ENCODE measurements around the gene MAD2L2.

MAD2L2 gene

DNA sequence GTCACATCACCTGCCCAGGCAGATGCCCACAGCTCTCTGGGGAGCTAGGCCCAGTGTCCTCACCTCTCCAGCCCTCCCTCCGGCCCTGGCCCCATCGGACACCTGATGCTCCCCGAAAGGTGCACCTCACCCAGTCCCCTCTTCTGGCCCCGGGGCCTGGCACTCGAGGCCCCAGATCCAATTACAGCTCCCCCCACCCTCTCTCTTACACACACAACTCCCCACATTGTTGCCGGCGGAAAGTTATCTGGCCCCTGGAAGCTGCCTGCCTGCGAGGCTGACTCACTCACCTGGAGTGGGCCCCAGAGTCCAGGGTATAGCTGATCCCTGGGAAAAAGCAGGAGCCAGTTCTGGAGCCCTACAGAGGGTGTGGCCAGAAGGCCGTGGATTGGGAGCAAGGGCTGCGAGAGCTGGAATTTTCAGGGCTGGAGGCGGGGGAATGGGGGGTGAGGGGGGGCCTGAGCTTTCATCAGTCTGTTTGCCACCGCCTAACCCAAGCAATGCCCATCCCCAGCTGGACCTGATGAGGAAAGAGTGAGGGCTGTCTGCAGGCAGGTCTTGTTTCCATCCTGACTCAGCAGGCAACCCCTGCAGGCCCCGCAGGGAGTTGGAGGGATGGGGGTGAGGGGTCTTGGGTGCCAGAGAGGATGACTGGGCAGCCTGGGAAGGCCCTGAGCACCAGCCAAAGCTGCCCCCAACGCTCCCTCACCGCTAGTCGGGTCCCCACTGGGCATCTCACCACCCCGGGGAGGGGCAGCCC, 27.7 kb downstream of the MAD2L2 start:
- no peak for DNase-seq (ENCODE audit: low read depth)

DNA sequence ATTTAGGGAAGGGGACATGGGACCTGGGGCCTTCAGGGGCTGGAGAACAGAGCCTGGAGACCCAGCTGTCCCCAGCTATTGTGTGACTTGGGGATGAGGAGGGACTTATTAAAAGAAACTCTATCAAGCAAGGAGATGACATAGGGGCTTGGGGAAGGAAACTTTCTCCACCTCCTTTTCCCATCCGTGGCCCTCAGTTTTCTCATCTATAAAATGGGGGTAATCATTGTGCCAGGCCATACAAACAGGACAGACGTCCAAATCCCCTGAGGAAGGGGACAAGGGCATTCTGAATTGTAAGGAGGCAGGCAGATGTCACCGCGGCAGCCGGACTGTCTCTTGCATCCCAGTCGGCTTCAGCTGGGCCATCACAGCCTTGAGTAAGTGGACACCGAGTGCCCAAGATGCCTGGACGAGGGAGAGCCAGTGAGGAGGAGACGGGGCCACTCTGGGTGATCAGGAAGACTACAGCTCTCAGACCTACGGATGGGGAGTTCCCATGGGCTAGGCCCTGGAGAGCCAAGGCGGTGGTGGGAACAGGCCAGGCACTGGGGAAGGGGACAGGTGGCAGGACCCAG, 28.7 kb downstream of the MAD2L2 start:
- no peak for DNase-seq (ENCODE audit: low read depth)

DNA sequence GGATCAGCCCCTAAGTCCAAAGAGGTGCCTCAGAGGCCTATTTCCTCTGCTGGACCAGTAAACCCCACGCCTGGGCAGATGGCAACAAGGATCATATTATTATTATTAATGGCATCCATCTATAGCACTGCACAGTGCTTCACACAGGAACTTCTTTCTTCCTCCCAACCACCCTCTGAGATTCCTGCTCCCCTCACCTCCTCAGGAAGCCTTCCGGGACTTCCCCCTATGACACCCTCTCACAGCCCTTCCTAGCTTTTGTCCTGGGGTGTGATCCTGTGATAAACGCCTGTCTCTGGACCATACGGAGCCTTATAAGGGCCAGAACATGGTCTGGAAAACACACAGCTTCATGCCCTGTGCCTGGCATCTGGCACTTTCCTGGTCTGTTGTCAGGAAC, 29.9 kb downstream of the MAD2L2 start:
- no peak for DNase-seq (ENCODE audit: low read depth)

- peak; percentile 43 for DNase-seq (ENCODE audit: low read depth)
Measured at GRCh38 chr1:11650331-11650991, 30.5 kb downstream of the MAD2L2 start.

DNA sequence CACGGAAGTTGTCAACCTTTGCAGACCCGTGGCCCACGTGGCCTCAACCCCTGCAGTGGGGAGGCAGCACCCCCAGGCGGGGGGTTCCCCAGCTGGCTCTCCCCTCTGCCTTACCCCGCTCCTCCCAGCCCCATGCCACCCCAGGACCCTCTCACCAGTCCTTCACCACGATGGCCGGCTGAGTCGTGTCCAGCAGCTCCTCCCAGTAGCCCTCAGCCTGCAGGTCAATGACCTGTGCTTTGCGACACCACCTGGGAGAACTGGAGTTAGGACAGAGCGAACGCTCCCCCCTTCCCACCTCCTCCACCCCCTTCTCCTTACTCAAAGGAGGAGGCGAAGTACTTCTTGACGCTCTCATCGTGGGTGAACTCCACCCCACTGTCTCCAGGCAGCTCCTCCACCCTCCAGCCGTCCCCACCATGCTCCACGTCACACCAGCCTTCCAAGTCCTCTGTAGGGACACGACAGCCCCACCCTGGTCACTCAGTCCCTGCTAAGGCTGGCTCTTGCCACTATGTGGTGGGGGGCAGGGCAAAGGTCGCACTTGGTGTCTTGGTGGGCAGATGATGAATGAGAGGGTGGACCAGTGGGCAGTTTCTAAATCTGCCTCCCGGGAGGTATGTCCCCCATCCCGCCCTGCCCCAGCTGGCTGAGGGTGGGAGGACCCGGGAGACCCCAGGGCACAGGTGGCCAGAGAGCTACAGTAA, 31.2 kb downstream of the MAD2L2 start:
- DNase-seq (ENCODE audit: low read depth) = no peak

GRCh38 chr1:11649237-11649623, 31.7 kb downstream of the MAD2L2 start:
- DNase-seq (ENCODE audit: low read depth) = no peak

DNA sequence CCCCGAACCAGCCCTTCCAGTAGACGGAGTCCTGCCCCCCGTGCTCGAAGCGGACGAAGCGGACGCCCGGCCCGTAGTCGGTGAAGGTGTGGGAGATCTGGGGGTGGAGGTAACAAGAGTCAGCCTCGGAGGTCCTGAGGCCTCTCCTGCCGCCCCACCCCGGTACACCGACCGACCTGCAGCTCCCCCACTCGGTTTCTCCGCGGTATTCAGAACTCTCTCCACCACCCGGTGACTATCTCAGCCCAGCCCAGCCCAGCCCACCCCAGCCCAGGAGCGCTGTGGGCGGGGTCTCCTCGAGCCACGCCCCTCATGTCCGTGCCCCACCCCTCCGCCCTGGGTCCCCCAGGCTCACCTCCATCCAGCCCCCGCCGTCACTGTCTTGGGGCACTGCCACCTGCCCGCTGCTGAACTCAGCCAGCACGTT, 32.2 kb downstream of the MAD2L2 start:
- peak; percentile 33 for DNase-seq (ENCODE audit: low read depth)

DNA sequence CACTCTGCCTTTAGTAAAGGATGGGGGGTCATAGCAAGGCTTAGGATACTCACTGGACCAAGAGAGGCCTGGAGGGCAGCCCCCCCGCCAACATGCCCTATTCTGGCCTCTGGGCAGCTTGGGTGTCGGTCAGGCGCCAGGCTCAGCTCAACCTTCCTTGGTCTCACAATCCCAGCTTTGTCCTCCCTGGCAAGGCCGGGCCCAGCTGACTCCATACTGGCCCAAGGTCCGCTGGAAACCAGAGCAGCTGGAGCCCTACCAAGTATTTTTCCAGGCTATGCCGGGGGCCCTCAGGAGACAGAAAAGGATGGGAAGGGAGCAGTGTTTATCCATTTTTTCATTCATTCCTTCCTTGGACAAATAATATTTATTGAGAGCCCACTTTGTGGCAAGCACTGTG, 32.9 kb downstream of the MAD2L2 start:
- DNase-seq (ENCODE audit: low read depth) = no peak

GRCh38 chr1:11647333-11647732, 33.6 kb downstream of the MAD2L2 start:
- no peak for DNase-seq (ENCODE audit: low read depth)

DNA sequence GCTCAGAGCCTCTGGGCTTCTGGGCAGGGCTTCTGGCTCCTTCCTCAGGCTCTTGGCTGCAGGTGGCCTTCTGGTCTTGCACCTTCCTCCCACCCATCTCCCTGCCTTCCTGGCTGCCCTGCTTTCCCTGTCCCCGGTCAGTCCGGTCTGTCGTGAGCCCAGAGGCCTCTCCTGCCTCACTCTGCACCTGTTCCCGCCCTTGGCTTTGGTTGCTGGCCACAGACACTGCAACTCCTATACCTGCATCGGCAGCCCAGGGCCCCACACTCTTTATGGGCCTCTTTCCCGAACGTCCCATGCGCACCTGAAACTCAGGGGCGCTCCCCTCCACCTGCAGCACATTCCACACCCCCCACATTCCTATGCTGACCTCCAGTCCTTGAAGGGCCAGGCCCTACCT, 34.6 kb downstream of the MAD2L2 start:
- DNase-seq (ENCODE audit: low read depth) = no peak

DNA sequence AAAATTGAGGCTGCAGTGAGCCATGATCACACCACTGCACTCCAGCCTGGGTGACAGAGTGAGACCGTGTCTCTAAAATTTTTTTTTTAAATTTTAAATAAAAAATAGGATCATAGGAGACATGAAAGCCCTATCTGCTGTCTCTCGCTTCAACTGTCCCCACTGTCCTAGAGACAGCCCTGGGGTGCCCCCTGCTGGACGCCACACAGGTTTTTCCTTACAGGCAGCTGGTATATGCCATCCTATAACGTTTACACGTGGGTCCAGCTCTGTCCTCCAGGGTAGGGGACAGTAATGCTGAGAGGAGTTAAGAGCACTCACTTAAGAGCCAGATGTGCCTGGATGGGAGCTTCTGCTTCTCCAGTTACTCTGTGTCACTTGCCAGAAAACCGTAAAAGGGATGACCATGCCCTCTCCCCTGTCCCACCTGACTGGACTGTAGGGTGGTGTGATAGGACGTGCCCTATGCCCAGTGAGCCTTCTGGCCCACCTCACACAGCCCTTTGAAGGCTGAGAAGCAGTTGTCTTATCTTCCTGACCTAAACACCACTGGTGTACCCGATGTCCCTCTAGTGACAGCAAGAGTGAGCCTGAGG, 35.2 kb downstream of the MAD2L2 start:
- peak; percentile 60 for DNase-seq (ENCODE audit: low read depth)

DNA sequence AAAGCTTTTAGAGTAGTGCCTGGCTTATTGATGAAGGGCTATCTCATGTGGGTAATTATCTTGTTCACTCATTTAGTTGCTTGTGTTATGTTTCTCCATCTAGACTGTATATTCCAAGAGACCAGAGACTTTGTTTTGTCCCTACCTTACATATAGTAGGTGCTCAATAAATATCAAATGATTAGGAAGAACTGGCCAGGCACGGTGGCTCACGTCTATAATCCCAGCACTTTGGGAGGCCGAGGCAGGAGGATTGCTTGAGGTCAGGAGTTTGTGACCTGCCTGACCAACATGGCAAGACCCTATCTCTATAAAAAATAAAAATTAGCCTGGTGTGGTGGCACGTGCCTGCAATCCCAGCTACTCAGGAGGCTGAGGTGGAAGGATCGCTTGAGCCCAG, 35.7 kb downstream of the MAD2L2 start:
- DNase-seq (ENCODE audit: low read depth) = no peak

GRCh38 chr1:11643782-11644181, 37.2 kb downstream of the MAD2L2 start:
- no peak for DNase-seq (ENCODE audit: low read depth)

- DNase-seq (ENCODE audit: low read depth) = peak; percentile 39
Measured at GRCh38 chr1:11642418-11643017, 38.4 kb downstream of the MAD2L2 start.

DNA sequence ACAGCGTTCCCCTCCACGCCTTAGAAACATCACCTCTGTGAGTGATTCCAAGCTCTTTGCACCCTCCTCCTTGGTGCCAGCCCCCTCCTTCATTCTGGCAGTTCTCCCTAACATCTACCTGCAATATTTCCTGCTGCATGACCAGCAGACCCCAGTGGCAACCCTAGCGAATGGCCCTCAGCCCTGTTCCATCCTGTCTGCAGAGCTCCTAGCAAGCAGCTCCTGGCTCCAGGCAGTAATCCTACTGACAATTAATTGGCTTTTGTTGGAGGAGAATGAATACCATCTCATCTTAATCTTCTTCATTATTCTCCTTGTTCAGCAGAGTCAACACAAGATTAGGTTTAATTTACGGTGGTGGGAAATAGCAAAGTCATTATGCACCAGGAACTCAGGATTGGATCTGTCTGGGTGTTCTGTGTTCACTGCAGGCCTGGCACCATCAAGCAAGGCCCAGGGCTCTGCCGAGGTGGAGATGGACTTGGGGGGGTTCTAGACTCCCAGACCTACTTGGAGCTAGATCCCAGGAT, 39.1 kb downstream of the MAD2L2 start:
- DNase-seq (ENCODE audit: low read depth) = no peak

DNA sequence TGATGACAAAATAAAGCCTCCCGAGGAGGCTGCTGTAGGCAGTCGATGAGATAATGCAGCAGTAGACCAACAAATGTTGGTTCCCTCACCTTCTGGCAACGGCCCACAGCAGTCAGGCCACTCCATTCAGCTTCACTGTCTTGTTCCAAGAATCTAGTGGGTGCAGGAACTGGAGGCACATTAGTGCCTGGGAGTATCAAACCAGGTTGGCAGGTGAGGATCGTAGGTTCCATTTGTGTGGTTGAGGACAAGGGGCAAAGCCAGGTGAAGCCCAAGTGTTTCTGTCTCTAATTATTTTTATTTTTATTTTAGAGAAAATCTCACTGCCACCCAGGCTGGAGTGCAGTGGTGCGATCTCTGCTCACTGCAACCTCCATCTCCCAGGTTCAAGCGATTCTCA, 40.0 kb downstream of the MAD2L2 start:
- DNase-seq (ENCODE audit: low read depth) = no peak

DNA sequence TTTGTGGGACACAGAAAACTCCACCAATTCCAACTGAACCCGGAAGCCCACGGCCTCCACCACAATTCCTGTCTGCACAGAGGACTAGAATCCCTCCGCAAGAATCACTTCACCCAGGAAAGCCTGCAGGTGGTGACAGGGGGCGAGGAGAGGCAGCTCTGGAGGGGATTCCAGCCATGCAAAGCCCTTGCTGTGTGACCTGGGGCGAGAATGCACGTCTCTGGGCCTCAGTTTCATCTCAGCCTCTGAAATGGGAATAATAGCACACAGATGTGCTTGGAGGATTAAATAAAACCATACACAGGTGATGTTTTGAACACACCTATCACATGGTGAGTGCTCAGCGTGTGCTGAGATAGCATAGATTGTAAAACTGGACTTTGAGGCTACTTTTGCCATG, 40.8 kb downstream of the MAD2L2 start:
- no peak for DNase-seq (ENCODE audit: low read depth)

DNA sequence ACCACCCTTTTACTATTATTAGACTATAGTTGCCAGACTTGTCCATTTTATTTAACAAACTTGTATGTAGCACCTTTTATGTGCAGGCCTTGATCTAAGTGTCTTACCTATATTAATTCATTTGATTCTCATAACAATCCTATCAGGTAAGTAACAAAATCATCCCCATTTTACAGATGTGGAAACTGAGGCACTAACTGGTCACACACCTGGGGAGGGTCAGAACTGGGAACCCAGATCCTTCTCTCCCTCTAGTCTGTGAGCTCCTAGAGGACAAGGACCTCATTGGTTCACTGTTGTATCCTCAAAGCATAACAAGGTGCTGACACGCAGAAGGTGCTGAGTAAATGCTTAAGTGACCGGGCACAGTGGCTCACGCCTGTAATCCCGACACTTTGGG, 41.6 kb downstream of the MAD2L2 start:
- no peak for DNase-seq (ENCODE audit: low read depth)

- no peak for DNase-seq (ENCODE audit: low read depth)
Measured at GRCh38 chr1:11638121-11638520, 42.8 kb downstream of the MAD2L2 start.

DNA sequence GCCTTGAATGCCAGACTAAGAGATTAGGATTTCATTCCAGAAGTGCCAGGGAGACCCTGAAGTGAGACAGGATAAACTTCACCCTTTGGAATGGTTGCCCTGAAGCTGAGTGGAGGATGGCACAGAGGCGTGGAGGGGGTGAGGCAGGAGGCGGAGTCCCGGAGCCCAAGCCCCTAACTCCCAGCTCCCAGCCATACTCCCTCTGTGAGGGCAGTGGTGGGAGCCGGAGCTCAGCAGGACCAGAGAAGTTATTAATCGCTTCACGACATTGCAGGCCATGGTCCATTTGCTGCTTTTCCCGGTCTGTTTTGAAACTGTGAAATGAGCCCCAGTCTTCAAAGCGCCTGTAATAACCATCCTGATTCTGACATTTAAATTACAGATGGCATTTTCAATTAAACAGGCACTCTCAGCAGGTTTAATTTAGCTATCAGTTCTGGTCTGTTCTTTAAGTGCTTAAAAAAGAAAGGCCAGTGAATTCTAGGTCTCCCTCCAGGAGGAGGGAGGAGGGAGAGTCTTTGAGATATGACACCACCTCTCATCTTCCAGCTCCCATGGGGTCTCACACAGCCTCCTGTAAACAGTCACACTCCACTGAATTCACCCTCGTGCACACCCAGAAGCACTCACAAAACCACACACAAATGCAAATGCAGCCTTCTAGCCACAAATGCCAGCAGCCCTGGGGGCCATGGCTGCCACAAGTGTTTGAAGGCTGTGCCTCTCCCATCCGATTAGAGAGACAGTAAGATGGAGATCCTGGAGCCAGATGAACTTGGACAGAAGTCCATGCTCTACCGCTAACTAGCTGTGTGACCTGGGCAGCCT, 46.4 kb downstream of the MAD2L2 start:
- no peak for DNase-seq (ENCODE audit: low read depth)

Measured in stimulated activated CD8-positive, alpha-beta memory T cell treated with anti-CD3 and anti-CD28 coated beads, Interleukin-15, amount 100 ng/mL, for 24 hours (primary cell).